Natural killer cell (primary cell): ENCODE data around the gene MAD1L1. TPM values are rescaled to one million over a fixed set of nuclear protein-coding genes. Genes with fewer than 3 reads are reported as not detected.

Source experiments
- ATAC-seq, 3 donors: fragments of 150-1000 bp in 2 of 3; fragments of 200-7000 bp in 1 of 3; cut with Tn5 transposase; 1 replicate in 1 of 3; 2 replicates in 2 of 3; pipeline ENCODE4 v1.10.0; 2021; ENCODE audit warnings: mild to moderate bottlenecking in 2 of 3, moderate library complexity in 2 of 3
- DNase-seq, 2 donors: peaks; one replicate each; pipeline versions ENCODE4 v3.0.0 to v3.0.0-alpha.2; 2013 to 2021; ENCODE audit warnings: mixed read lengths in 1 of 2
- H3K27ac ChIP-seq: one replicate; pipeline ENCODE4 v1.5.1; 2013; ENCODE audit warnings: mild to moderate bottlenecking, low read length
- H3K27me3 ChIP-seq: one replicate; pipeline ENCODE4 v1.6.1; 2013; ENCODE audit warnings: low read length; ENCODE audit not compliant: control insufficient read depth, insufficient read depth
- H3K36me3 ChIP-seq: one replicate; pipeline ENCODE4 v1.6.1; 2013; ENCODE audit warnings: low read length; ENCODE audit not compliant: control insufficient read depth, insufficient read depth
- H3K4me1 ChIP-seq: one replicate; pipeline ENCODE4 v1.6.1; 2013; ENCODE audit warnings: low read length; ENCODE audit not compliant: control insufficient read depth, insufficient read depth
- H3K4me3 ChIP-seq: one replicate; pipeline ENCODE4 v1.5.1; 2013; ENCODE audit warnings: low read length
- H3K9me3 ChIP-seq: one replicate; pipeline ENCODE4 v1.6.1; 2013; ENCODE audit warnings: low read length; ENCODE audit not compliant: control insufficient read depth, insufficient read depth
- H3K27ac Mint-ChIP-seq, 2 donors: one replicate each; pipeline ENCODE4 v1.8.0; 2022; ENCODE audit warnings: mild to moderate bottlenecking in 2 of 2, mixed read lengths in 2 of 2, moderate library complexity in 1 of 2
- H3K27me3 Mint-ChIP-seq, 2 donors: one replicate each; pipeline ENCODE4 v1.8.0; 2022; ENCODE audit warnings: low read depth in 2 of 2, mixed read lengths in 2 of 2
- H3K36me3 Mint-ChIP-seq: one replicate; pipeline ENCODE4 v1.8.0; 2022; ENCODE audit warnings: mixed read lengths
- H3K4me1 Mint-ChIP-seq, 2 donors: one replicate each; pipeline ENCODE4 v1.8.0; 2022; ENCODE audit warnings: mixed read lengths in 2 of 2
- H3K4me3 Mint-ChIP-seq: one replicate; pipeline ENCODE4 v1.8.0; 2022; ENCODE audit warnings: mild to moderate bottlenecking, moderate library complexity, mixed read lengths
- H3K9me3 Mint-ChIP-seq, 2 donors: one replicate each; pipeline ENCODE4 v1.8.0; 2022; ENCODE audit warnings: mixed read lengths in 2 of 2
- WGBS: methylation state at CpG from one replicate; pipeline ENCODE4 v1.1.7; 2013; ENCODE audit warnings: missing lambda C conversion rate; ENCODE audit not compliant: insufficient coverage; 5-methylcytosine and 5-hydroxymethylcytosine counted together
- intact Hi-C: fragments of 100-400 bp; cut with micrococcal nuclease; formaldehyde crosslinking; loops from one replicate; pipeline ENCODE4 v1.14.2; 2022
- total RNA-seq, 4 donors: library from RNA; stranded (reverse); fragments of 120-200 nt in 1 of 4; gene quantifications; one replicate each; pipeline versions ENCODE4 v1.2.3 to v1.2.4, GENCODE V29; 2013 to 2022
- TF ChIP-seq, protein P1 (sequence below): fragments of 200-600 bp; IDR thresholded peaks from one replicate; pipeline ENCODE4 v1.8.0; 2022; ENCODE audit warnings: antibody characterized with exemption

Gene MAD1L1
- total RNA-seq, 3 donors from 2014 or later (not counting 1 experiment from before 2014, with no cell fraction given), result 53.6 to 81.2 (median 77.4) TPM

- TF ChIP-seq, protein P1, sequence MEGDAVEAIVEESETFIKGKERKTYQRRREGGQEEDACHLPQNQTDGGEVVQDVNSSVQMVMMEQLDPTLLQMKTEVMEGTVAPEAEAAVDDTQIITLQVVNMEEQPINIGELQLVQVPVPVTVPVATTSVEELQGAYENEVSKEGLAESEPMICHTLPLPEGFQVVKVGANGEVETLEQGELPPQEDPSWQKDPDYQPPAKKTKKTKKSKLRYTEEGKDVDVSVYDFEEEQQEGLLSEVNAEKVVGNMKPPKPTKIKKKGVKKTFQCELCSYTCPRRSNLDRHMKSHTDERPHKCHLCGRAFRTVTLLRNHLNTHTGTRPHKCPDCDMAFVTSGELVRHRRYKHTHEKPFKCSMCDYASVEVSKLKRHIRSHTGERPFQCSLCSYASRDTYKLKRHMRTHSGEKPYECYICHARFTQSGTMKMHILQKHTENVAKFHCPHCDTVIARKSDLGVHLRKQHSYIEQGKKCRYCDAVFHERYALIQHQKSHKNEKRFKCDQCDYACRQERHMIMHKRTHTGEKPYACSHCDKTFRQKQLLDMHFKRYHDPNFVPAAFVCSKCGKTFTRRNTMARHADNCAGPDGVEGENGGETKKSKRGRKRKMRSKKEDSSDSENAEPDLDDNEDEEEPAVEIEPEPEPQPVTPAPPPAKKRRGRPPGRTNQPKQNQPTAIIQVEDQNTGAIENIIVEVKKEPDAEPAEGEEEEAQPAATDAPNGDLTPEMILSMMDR, result no peak
- intact Hi-C loops, result no loop called here
- Histone ChIP-seq H3K27me3 (no peaks in the 10 kb centered on the region), H3K4me1 (peaks cover 20% of the 10 kb centered on the region), H3K36me3 (no peaks in the 10 kb centered on the region), H3K27ac (no peak overlapping the region), H3K9me3 (no peaks in the 10 kb centered on the region), H3K4me3 (no peak overlapping the region)
- Mint-ChIP-seq H3K9me3 (no peaks in the 10 kb centered on the region), H3K27ac (no peak overlapping the region), H3K4me1 (peaks cover 26% of the 10 kb centered on the region in 2 donors), H3K27me3 (peaks cover 4 to 11% of the 10 kb centered on the region in 2 donors), H3K4me3 (no peak overlapping the region), H3K36me3 (peaks cover 4% of the 10 kb centered on the region)
- 71% methylated on average over 6 of the region's 6 CpGs for WGBS
- no peak for DNase-seq
- ATAC-seq, result no peak
These were observed 152.7 kb downstream of the MAD1L1 start for GRCh38 chr7:2080060-2080387.

GRCh38 chr7:2079332-2080059 is 153.2 kb downstream of the MAD1L1 start:
- Mint-ChIP-seq H3K9me3 (no peaks in the 10 kb centered on the region), H3K4me3 (no peak overlapping the region), H3K27ac (no peak overlapping the region), H3K27me3 (peaks cover 0 to 10% of the 10 kb centered on the region in 2 donors), H3K36me3 (no peaks in the 10 kb centered on the region), H3K4me1 (peaks cover 24 to 26% of the 10 kb centered on the region in 2 donors)
- no peaks in the 10 kb centered on the region for H3K9me3 ChIP-seq
- no peak for DNase-seq
- H3K27me3 ChIP-seq, result no peaks in the 10 kb centered on the region
- intact Hi-C loops, result no loop called here
- WGBS, result 67% methylated on average over 22 of the region's 22 CpGs
- peaks cover 20% of the 10 kb centered on the region for H3K4me1 ChIP-seq
- no peaks in the 10 kb centered on the region for H3K36me3 ChIP-seq
- H3K27ac ChIP-seq, result no peak overlapping the region
- H3K4me3 ChIP-seq, result no peak overlapping the region
- no peak for ATAC-seq
- TF ChIP-seq, protein P1, result no peak

DNA sequence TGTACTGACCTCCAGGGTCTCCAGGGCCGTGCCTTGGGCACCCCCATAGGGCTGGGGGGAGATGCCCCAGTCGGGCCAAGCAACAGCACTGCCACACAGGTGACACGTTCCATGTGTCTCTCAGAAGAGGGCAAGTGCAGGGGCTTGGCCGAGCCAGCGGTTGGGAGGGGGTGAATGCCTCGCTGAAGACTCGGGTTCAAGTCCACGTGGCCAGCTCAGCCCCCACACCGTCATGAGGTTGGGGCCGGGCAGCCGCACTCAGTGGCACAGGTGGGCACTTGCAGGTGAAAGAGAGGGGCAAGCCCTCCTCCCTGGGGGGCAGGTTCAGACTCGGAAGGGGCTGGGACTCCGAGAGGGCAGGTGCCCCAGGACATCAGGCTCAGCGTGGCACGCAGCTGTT is 153.8 kb downstream of the MAD1L1 start:
- no peak overlapping the region for H3K27ac ChIP-seq
- no peak for ATAC-seq
- Mint-ChIP-seq H3K4me1 (peaks cover 21 to 23% of the 10 kb centered on the region in 2 donors), H3K27ac (no peak overlapping the region), H3K27me3 (peaks cover 0 to 10% of the 10 kb centered on the region in 2 donors), H3K36me3 (no peaks in the 10 kb centered on the region), H3K4me3 (no peak overlapping the region), H3K9me3 (no peaks in the 10 kb centered on the region)
- intact Hi-C loops, result no loop called here
- H3K4me1 ChIP-seq, result peaks cover 19% of the 10 kb centered on the region
- no peak for DNase-seq
- no peak overlapping the region for H3K4me3 ChIP-seq
- no peaks in the 10 kb centered on the region for H3K9me3 ChIP-seq
- WGBS, result 95% methylated on average over 15 of the region's 15 CpGs
- no peaks in the 10 kb centered on the region for H3K27me3 ChIP-seq
- TF ChIP-seq, protein P1, result no peak
- H3K36me3 ChIP-seq, result no peaks in the 10 kb centered on the region

DNA sequence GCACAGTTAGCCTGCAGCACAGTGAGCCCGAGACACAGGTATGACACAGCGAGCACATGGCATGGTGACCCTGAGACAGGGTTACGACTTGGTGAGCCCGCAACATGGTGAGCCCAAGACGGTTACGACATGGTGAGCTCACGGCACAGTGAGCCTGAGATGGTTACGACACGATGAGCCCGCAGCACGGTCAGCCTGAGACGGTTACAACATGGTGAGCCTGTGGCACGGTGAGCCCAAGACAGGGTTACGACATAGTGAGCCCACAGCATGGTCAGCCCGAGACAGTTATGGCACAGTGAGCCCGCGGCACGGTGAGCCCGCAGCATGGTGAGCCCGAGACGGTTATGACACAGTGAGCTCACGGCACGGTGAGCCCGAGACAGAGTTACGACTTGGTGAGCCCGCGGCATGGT is 156.1 kb downstream of the MAD1L1 start:
- Mint-ChIP-seq H3K4me3 (no peak overlapping the region), H3K9me3 (no peaks in the 10 kb centered on the region), H3K27me3 (peaks cover 0 to 5% of the 10 kb centered on the region in 2 donors), H3K4me1 (peaks cover 12 to 13% of the 10 kb centered on the region in 2 donors), H3K36me3 (no peaks in the 10 kb centered on the region), H3K27ac (no peak overlapping the region)
- Histone ChIP-seq H3K27ac (no peak overlapping the region), H3K4me1 (peaks cover 16% of the 10 kb centered on the region), H3K36me3 (no peaks in the 10 kb centered on the region), H3K4me3 (no peak overlapping the region), H3K9me3 (no peaks in the 10 kb centered on the region), H3K27me3 (no peaks in the 10 kb centered on the region)
- TF ChIP-seq, protein P1, result no peak
- intact Hi-C loops, result no loop called here
- no peak for DNase-seq
- ATAC-seq, result peak in 1 of 3 donors; percentile 36
- WGBS, result 95% methylated on average over 27 of the region's 27 CpGs
